Stimulated activated CD4-positive, alpha-beta T cell treated with anti-CD3 and anti-CD28 coated beads, Interleukin-15, amount 100 ng/mL, for 48 hours (primary cell): ENCODE data around the gene SUOX.
A peak's percentile ranks its signal among the peaks of the same experiment; 100 is the strongest.
"Not testable (repeated sequence)": the region's sequence is repeated elsewhere in the genome, so short reads cannot be mapped to it uniquely, and the experiment has no call there.

Experiments
- DNase-seq, 2 donors: peaks; one replicate each; pipeline ENCODE4 v3.0.0-alpha.2; 2020; ENCODE audit warnings: low read depth in 2 of 2

Gene SUOX

DNA sequence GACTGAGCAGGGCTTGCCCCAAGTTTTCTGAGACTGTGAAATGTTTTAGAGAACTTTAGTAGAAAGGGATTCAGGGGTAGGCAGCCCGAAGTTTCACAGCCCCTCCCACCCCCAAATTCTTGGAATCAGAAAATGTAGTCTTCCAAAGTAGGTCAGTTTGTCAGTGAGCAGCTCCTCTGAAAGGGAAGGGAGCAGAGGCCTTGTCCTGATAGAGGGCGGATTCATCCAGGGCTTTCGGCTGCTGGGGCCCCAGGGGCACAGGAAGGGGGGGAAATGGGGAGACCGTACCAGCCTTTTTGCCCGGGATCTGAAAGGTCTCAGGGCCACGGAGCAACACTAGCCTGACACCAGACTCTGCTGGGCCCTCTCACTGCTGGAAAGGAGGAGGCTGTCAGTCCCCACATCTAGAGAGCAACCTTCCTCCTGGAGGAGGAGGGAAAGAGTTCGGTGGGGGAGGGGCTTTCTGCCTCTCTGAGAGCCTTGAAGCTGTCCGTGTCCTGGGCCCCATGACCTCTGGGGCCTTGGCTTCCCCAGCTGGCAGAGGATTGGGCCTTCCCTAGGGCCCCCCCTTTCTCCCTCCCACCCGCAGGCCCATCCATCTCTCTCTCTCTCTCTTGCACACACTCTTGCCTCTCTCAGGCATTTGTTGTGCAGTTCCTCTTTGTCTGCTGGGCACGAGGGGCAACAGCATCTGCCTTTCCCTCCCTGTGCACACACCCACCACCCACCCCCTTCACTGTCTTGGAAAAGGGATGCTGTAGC lies 23.5 kb downstream of the SUOX start, which contains the start of gene IKZF4:
IKZF4 (plus strand) TSS at position 621 of the 762 bp plus-strand sequence. CDS start 451 bp downstream, outside the sequence.
- no peak for DNase-seq

DNA sequence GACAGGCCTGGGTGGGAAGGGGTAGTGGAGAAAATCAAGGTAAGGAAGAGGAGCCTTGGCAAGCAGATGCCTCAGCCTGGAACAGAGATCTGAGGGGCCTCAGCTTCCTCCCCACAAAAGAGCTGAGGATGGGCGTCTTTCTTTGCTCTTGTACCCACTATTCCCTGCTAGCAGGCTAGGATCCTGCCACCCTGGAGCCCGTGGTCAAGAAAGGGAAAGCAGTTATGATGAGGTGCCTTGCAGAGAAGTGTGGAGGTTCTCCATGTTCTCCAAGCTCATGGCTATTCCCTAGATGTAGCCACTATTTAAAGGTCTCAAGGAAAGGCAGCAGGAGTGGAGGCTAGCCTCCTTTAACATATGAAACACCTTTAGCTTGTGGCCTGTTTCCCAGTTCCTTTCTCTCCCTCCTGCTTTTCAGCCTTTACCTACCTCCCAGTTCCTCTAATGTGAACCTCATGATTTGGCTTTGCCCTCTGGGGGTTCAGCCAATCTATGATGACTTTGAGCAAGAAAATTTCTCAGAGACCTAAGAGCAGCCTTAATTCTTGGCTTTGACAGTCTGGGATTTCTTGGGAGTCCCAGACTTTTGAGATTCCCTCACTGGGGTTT lies 24.9 kb downstream of the SUOX start:
- no peak for DNase-seq

DNA sequence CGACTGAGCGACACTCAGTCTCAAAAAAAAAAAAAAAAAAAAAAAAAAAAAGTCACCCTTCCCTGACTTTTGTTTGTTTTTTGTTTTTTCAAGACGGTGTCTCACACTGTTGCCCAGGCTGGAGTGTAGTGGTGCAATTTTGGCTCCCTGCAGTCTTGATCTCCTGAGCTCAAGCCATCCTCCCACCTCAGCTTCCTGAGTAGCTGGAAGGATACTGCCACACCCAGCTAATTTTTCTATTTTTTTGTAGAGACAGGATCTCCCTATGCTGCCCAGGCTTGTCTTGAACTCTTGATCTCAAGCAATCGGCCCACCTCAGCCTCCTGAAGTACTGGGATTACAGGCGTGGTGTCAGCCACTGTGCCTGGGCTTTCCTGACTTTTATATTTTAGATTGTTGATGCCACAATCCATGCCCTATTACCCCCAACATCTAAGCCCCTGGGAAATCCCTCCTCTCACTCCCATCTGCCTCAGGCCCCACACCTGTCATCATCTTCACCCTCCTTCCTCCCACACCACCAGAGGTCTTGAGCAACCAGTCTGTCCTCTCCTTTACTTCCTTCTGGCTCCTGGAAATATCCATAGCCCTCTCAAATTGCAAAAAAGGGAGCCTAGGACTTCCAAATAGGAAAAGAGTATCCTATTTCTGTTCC lies 31.6 kb downstream of the SUOX start:
- DNase-seq: no peak

GRCh38 chr12:56029166-56029519 lies 32.1 kb downstream of the SUOX start:
- DNase-seq: no peak

DNA sequence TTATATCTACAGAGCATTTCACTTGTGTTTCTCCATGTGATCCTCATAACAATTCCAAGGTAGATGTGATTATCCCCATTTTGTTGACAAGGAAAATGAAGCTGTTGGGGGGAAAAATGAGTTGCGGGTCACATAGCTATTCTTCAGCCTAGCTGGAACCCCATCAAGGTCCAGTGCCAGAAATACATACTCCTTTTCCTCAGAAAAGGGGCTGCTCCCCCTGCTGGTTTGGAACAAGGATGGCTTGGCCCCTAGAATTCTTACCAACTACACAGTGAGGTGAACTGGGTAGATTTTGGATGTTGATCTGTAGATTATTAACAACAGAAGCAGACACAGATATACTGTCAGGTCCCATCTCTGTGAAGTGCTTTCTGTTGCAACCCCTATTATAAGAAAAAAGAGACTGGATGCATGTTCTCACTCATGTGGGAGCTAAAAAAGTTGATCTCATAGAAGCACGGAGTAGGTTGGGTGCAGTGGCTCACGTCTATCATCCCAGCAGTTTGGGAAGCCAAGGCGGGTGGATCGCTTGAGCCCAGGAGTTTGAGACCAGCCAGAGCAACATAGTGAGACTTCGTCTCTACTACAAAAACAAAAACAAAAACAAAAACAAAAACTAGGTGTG lies 32.7 kb downstream of the SUOX start:
- peak in 1 of 2 donors; percentile 25 for DNase-seq

GRCh38 chr12:56031987-56032386 lies 34.9 kb downstream of the SUOX start:
- no peak for DNase-seq

GRCh38 chr12:56034586-56035332 lies 37.7 kb downstream of the SUOX start:
- no peak for DNase-seq

DNA sequence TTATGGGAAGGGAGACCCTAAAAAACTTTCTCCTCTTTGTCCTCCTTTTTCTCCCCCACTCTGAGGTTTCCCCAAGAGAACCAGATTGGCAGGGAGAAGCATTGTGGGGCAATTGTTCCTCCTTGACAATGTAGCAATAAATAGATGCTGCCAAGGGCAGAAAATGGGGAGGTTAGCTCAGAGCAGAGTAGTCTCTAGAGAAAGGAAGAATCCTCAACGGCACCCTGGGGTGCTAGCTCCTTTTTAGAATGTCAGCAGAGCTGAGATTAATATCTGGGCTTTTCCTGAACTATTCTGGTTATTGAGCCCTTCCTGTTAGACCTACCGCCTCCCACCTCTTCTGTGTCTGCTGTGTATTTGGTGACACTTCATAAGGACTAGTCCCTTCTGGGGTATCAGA lies 40.1 kb downstream of the SUOX start:
- DNase-seq: no peak

DNA sequence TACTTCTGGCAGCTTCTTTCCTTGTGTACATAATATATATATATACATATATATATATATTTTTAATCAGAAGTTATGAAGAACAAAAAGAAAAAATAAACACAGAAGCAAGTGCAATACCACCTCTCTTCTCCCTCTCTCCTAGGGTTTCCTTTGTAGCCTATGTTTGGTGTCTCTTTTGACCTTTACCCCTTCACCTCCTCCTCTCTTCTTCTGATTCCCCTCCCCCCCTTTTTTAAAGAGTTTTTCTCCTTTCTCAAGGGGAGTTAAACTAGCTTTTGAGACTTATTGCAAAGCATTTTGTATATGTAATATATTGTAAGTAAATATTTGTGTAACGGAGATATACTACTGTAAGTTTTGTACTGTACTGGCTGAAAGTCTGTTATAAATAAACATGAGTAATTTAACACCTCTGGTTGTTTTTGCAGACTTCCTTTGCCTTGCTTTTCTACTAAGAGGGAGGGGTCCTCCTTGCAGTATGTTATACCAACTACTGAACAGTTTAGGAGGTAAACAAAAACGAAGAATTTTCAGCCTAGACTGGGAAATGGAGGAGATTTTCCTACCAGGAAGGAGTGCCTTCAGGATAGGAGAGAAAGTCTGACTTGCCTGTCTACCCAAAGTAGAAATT lies 41.1 kb downstream of the SUOX start:
- DNase-seq: no peak

DNA sequence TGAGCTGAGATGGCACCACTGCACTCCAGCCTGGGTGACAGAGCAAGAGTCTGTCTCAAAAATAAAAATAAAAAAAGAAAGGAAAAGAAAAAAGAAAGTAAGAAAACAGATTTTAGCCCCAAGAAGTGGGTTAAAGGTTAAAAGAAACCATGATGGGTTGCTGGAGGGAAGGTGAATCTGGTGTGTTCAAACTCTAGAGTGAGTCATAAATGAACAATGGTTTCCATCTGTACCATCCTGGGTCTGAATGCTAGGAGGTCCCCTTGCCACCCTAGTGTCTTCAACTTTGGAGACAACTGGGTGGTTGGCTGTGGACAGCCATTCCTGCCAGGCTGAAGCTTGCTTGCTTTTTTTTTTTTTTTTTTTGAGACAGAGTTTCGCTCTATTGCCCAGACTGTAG lies 43.1 kb downstream of the SUOX start:
- DNase-seq: no peak

DNA sequence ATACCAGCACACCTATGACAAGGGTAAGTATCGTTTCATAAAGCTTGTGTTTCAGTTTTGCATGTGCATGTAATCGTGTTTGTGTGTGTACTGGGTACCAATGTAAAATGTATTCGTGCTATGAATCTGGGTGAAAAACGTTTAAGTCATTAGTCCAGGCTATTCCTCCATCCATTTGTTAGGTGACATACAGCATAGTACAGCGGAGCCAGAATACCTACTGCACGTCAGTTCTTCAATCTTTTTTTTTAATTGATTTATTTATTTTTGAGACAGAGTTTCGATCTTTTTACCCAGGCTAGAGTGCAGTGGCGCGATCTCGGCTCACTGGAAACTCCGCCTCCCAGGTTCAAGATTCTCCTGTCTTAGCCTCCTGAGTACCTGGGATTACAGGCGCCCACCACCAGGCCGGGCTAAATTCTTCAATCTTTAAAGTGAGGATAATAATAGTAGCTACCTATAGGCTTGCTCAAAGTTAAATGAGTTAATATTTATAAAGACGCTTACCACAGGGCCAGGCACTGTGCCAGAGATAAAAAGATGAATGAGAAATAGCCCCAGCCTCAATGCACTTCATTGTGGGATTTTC lies 44.0 kb downstream of the SUOX start:
- no peak for DNase-seq

DNA sequence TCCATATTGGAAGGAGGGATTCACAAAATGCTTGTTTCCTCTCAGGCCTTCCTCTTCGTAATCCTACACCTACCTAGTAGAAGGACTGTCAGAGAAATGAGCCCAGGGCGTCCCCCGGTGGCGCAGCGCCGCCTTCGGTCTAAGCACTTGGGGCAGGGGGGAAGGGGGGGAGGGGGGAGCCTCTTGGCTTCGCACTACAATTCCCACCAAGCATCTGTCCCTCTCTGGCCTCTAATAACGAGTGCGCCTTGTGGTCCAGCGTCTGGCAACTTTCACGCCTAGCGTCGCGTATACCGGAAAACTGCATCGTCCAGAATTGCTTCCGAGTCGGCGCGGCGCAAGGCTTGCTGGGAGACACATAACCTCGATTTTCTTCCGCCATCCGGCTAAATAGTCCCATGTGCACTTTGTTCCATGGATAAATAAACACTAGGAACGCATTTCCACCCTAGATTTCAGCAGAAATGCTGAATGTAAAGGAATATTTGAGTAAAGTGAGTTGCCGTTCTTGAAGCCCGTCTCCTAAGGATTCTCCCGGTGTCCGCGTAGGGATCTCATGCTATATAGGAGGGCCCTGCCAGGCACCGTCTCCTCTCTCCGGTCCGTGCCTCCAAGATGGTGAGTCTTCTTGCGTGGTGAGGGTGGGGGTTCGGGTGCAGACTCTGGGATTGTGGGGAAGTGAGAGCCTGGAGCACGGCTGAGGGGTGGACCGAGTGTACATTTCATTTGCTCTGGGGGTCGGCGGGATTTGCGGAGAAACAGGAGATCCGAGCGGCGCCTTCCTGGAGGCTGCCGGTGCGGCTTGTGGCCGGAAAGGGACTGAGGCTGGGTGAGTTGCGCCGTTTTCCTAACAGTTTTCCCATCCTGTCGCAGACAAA lies 44.7 kb downstream of the SUOX start, which contains the start of gene RPS26:
RPS26 (plus strand) TSS at position 367 of the 878 bp plus-strand sequence; CDS start at position 616, 249 bp downstream.
- peak; percentile 88 to 93 for DNase-seq

DNA sequence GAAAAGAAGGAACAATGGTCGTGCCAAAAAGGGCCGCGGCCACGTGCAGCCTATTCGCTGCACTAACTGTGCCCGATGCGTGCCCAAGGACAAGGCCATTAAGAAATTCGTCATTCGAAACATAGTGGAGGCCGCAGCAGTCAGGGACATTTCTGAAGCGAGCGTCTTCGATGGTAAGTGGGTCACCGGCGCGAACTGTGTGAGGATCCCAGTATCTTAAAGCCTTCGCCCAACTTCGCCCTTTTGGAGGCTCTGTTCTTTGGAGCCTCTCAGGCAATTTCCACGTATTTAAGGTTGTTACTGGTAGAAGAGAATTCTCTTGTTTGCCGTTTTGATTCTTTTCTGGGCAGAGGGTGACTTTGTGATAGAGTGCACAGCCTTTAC lies 45.3 kb downstream of the SUOX start:
- DNase-seq: not testable (repeated sequence)

DNA sequence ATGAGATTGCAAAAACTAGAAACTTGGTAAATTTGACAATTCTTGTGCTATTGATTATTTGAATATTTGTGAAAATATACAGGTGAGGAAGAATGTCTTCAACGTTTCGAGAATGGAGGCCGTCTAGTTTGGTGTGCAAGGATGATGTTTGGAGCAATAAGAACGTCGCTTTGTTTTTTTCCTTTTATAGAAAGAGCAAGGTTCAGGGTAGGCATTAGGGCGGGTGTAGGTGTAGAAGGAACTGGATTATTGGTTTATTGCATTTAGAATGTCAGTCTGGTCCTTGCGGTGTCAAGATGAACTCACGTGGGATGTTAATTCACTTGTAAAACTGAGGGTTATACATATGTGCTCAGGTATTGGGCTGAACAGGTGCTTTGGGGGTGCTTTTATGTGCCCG lies 45.8 kb downstream of the SUOX start:
- no peak for DNase-seq

GRCh38 chr12:56046027-56046780 lies 49.1 kb downstream of the SUOX start:
- no peak for DNase-seq

DNA sequence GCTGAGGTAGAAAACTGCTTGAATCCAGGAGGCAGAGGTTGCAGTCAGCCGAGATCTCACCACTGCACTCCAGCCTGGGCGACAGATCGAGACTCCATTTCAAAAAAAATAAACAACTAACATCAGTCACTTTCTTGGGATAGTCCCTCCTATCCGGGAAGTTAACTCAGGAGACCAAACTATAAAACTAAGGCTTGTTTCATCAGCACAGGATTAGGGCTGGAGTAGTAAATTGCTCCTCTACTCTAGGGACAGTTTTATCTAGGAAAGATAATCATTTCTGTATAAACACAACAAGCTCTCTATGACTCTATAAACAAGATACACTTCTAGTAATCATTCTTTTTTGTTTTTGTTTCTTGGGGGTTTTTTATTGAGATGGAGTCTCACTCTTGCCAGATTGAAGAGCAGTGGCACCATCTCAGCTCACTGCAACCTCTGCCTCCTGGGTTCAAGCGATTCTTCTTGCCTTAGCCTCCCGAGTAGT lies 56.4 kb downstream of the SUOX start:
- DNase-seq: no peak
